HG03469 (cell line): ENCODE measurements around the gene DMRTC2.
A peak's percentile ranks its signal among the peaks of the same experiment; 100 is the strongest.

ENCODE experiments used
- ATAC-seq: cut with Tn5 transposase; IDR thresholded peaks from one replicate; pipeline ENCODE4 v1.9.1; 2021; ENCODE audit warnings: mild to moderate bottlenecking, moderate library complexity, moderate number of reproducible peaks; ENCODE audit not compliant: unreplicated experiment

Gene DMRTC2

DNA sequence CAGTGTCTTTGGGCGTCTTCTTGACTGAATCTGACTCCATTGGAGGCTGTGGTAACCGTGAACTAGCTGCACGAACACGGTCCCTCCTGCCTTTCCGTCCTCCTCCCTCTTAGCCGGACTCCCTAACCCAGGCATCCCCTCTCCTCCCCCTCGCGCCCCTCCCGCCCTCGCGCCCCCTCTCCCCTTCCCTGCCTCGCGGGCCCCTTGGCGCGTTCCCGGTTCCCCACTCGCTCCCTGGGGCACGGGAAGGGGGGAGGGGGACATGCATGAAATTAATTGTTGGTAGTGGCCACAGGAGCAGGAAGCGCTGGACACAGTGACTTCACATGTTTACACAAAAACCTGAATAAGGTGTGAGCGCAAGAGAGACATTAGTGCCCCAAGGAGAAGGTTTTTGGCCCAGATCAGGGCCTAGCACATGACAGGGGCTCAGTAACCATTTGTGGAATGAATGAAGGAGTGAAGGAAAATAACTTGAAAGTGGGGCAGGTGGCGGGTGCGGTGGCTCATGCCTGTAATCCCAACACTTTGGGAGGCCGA is 279 bp downstream of the DMRTC2 start:
- ATAC-seq: no peak

DNA sequence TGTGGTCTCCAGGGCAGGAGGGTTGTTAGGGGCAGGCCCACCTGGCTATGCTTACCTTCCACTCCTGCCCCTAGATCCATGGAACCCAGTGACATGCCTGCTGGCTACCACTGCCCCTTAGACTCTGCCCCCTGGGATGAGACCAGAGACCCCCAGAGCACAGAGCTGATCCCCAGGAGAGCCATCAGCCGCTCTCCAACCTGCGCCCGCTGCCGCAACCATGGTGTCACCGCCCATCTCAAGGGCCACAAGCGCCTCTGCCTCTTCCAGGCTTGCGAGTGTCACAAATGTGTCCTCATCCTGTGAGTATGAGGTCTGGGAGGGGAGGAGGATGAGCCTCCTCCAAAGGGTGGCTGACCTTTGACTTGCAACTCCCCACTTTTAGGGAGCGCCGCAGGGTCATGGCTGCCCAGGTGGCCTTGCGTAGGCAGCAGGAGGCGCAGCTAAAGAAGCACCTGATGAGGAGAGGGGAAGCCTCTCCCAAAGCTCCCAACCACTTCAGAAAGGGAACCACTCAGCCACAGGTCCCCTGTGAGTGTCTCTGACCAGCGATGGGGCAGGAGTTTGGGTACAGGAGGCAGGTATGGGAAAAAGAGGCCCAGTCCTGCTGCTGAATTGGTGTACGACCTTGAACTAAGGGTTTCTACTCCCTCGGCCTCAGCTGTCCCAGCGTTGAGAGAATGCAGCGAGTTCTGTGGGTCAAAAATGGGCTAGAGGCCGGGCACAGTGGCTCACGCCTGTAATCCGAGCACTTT is 2.7 kb downstream of the DMRTC2 start:
- ATAC-seq: no peak

DNA sequence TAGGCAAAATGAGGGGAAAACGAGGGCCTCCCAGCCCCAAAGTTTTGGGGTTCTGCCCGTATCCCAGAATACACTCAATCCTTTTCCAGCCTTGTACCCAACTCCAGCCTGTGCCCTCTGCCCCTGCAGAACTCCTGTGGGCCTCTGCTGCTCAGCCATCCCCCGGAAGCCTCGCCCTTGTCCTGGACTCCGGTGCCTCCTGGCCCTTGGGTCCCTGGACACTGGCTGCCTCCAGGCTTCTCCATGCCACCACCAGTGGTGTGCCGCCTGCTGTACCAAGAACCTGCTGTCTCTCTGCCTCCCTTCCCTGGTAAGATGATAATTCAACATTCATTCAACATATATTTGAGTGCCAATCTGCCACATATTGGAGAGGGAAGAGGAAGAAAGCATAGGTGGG is 3.8 kb downstream of the DMRTC2 start:
- no peak for ATAC-seq

DNA sequence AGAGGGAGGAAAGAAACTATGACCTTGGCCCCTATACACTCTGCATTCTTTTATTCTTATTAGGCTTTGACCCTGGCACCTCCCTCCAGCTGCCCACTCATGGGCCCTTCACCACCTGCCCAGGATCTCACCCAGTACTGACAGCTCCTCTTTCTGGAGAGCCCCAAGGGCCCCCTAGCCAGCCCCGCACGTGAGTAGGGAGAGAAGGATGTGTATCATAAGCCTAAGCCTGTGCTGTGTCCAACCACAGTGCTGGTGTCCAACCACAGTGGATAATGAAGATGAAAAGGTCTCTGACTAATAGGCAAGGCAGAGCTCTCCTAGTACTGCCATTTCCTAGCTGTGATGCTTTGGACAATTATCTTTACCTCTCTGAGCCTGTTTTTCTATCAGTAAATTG is 4.2 kb downstream of the DMRTC2 start:
- ATAC-seq: no peak

DNA sequence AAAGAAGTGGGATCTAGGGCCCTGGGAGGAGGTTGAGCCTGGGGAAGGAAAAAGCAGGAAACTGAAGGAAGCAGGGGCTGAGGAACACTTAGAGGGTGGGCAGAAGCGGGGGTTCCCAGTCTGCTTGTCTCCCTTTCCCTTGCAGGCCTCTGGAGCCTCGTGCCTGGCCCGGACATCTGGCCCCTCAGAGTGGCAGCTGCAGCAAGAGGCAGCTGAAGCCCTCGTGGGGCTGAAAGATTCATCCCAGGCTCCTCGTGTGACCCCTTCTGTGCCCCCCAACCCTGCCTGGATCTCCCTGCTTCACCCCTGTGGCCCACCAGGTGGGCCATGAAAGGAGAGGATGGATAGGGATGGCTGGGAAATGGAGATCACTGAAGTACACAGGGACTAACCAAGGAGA is 5.5 kb downstream of the DMRTC2 start:
- no peak for ATAC-seq

DNA sequence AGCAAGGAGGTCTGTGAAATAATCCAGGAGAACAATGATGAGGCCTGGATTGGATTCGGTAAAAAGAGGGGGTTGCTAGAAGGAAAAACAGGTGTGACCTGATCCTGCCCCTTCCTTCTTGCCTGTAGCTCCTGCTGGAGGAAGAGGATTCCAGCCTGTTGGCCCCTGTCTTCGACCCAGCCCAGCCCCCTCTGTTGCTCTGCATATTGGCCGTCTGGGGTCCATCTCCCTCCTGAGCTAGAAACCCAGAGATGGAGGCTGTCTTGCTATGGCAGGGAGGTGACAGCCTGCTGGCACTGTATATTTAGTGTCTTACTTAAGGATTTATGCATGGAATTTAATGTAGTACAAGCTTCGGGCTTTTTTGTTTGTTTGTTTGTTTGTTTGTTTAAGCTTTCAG is 6.6 kb downstream of the DMRTC2 start:
- ATAC-seq: no peak

DNA sequence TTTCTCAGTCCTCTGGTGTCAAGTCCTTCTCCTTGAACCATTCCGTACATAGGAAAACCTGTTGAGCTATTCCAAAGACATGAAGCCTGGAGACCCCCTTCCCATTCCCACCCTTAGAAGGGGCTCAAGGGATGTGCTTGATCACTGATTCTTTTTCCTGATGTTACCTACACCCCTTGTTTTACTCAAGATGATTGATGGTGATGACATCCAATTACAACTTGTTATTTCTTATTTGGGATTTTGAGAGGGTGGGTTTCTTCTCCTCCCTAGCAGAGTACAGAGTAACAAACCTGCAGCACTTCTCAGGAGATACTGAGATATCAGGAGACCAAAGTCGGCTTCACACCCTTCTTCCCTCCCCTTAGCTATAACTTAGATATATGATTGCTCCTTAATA is 8.5 kb downstream of the DMRTC2 start:
- no peak for ATAC-seq

DNA sequence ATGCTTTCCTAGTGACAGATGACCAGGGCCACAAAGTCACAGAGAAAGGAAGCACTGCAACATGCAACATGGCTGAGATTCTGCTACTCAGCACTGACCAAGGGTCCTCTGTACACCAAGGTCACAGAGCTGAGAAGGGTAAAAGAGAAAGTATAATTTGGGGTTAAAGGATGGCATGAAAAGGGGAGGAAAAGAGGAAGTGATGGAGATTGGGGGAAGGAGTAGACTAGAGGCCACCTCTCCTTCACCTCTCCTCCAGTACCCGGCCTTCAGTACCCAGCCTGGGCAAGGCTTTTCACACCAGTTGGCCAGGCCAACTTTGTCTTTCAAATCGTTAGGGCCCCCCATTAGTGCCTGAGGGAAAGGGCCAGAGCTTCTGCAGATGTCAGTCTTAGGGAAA is 8.9 kb downstream of the DMRTC2 start:
- no peak for ATAC-seq

DNA sequence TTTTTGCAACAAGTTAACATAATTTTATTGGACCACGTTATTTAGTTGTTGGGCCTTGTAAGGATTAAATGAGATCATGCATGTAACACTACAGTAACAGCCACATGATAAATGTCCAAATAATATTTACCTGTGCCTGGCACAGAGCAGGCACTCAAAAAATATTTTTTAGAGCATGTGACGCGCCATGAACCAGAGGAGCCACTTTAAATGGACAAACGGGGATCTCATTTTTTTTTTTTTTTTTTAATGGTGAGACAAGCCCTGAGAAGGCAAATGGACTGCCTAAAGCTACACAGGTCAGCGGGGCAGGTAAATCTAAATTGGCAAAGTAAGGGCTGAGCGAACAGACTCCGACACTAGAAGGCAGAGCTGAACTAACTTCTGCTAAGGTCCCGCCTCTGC is 14.4 kb downstream of the DMRTC2 start:
- ATAC-seq: no peak

DNA sequence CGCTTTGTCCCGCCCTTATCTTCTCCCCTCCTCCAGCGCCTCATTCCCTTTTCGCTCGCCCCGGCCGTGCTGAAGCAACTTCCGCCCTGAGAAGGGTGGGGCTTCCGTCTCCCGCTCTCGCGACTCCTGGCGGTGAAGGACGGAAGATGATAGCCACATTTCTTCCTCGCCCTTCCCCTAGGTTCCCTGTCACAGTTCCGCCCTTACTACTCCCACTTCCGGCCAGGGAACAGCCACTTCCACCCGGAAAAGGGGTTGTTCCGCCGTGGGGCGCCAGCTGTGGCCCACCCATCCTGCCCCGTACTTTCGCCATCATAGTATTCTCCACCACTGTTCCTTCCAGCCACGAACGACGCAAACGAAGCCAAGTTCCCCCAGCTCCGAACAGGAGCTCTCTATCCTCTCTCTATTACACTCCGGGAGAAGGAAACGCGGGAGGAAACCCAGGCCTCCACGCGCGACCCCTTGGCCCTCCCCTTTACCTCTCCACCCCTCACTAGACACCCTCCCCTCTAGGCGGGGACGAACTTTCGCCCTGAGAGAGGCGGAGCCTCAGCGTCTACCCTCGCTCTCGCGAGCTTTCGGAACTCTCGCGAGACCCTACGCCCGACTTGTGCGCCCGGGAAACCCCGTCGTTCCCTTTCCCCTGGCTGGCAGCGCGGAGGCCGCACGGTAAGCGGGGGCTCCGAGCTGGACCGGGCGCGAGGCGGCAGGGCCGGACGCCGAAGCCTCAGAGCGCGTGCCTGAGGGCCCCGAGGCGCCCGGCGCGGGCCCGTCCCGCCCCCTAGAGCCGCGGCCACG is 15.0 kb downstream of the DMRTC2 start, which contains the start of gene RPS19:
RPS19 (plus strand) TSS at position 638 of the 801 bp plus-strand sequence. CDS start 520 bp downstream, outside the sequence.
- peak; percentile 65 for ATAC-seq

DNA sequence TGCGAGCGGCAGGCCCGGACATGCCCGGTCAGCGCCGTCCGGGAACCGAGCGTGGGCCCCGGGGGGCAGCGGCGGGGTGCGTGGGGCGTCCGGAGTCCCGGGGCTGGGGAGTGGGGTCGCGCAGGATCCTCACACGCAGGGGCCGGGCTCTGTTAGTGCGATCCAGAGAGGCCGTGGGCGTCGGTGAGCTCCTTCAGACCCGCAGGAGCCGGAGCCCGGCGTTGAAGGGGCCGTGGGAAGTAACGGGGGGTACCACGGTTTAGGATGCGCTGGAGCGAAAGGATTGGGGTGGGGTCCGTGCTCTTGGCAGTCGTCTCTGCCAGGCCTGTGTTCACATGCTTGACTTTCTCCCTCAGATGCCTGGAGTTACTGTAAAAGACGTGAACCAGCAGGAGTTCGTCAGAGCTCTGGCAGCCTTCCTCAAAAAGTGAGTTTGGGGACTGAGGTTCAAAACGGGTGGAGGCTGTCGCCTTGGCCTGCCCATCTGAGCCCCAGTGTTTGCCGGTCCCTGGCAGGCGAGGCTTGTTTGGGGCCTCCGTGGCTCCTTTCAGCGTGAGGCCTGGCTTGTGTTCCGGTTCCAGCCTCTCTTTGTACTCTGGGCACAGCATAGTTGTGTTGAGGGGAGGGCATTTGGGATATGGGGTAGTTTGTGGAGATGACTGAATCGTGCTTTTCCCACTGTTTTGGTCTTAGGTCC is 15.7 kb downstream of the DMRTC2 start:
- no peak for ATAC-seq

DNA sequence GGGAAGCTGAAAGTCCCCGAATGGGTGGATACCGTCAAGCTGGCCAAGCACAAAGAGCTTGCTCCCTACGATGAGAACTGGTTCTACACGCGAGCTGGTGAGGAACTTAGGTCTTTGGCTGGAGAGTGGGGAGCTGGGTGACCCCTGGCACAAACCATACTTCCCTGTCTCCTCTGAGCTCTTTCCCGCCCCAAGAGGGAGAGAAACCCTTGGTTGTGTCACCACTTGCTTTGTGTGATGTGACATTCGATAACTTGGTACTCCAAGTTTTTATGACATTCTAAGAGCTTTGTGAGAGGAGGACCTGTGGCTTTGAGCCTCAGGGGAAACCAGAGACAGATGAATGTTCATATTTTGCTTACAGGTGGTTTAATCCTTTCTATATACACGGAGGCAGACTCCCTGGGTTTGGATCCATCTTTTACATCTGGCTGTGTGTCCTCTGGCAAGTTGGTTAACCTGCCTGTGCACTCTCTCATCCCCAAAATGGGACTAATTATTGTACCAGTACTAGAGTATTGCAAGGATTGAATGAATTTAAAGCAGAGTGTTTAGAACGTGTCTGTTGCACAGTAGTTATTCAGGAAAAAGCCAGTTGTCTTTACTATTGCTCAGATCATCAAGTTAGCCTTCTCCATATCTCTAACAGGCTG is 16.4 kb downstream of the DMRTC2 start:
- no peak for ATAC-seq

DNA sequence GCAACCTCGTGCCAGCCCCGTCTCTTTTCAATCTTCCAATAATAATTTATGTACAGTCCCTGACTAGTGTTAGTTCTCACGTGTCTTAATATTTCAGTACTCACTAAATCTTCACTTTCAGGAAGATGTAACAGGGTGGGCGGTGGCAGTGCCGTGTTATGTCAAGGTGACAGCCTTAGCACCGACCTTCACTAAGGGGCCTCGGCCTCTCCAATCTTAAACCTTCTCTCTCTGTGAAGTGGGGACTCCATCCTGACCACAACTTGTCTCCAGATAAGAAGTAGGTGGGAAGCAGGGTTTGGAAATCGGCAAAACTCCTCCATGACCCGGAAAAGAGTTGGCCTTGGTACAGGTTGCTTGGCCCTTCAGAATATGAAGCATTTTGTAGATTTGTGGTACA is 17.0 kb downstream of the DMRTC2 start:
- no peak for ATAC-seq

DNA sequence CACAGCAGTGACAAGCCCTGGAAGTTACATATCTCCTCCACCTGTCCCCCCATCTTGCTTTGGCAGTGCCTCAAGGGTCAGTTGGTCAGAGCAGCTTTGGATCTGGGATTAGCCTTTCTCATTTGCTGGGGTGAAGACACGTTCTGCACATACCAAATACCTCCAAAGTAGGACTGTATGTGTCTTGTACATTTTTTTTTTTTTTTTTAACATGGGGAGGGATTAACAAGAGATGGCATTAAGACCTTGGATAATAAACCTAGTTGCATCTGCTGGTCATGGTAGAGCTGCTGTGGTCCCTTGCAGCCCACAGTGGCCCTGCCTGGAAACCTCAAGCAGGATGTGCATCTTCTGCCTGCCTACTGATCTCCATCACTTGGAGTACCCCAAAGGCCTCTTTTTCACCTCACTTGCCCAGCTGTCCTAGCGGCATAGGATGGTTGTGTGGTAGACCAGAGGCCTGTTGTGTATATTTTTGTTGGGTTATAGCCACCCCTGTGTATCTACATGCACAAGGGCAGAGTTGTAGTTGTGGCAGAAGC is 17.7 kb downstream of the DMRTC2 start:
- no peak for ATAC-seq

DNA sequence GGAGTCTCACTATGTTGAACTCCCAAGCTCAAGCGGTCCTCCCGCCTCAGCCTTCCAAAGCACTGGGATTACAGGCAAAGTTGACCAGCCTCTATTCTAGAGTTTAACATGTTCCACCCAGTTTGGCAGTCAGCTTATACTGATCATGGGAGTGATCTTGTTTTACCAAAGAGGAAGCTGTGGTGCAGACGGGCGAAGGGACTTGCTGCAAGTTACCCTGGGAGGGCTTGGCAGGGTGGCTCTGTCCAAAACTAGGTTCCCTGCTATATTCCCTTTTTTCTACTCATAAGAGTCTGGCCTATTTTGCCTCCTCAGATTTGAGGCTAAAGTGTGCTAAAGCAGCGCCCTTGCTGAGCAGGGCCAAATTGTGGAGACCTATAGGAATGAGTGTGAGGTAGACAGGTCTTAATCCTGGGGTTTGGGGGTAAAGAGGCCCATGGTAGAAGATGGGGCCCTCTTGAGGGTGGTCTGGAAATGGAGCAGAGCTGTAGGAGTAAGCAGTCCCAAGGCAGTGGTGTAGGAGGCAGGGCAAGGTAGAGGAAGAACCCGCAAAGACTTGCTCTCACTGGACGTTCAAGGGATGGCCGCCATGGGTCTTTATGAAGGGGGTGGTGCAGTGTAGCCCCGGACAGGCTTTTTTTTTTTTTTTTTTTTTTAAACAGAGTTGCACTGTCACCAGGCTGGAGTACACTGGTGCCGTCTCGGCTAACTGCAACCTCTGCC is 18.5 kb downstream of the DMRTC2 start:
- ATAC-seq: no peak

DNA sequence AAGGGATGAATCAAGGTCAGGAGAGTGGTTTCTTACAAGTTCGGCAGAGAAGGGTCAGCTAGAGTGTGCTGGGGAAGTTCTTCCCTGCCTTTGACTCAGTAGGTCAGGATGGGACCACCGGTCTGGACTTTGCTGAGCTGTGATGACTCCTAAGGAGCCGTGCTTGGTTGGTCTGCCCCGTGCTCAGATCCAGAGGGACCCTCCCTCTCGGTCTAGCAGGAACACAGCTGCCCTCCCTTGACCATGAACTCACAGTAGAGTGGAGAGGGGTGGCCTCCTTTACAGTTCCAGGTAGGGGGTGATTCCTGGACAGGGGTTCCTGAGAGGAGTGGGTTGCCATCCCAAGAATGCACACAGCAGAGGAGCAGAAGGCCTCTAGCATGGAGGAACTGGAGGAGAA is 19.5 kb downstream of the DMRTC2 start:
- ATAC-seq: no peak

DNA sequence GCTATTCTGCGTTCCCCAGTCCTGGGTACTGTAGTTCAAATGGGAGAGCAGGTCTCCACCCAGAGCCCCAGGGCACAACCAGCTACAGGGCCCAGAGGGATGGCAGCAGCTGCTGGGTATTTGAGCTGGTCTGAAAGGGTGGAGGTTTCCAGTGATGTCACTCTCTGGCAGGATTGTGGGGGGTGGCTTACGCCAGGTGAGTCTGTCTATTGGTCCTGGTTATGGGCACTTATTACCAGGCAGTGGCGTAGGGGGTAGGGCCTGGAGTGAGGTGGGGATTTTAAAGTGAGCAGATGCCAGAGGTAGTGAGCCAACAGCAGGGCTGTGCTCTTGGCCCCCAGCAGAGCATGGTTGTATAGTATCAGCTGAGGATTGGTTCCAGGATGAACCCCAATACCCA is 21.4 kb downstream of the DMRTC2 start:
- ATAC-seq: no peak

DNA sequence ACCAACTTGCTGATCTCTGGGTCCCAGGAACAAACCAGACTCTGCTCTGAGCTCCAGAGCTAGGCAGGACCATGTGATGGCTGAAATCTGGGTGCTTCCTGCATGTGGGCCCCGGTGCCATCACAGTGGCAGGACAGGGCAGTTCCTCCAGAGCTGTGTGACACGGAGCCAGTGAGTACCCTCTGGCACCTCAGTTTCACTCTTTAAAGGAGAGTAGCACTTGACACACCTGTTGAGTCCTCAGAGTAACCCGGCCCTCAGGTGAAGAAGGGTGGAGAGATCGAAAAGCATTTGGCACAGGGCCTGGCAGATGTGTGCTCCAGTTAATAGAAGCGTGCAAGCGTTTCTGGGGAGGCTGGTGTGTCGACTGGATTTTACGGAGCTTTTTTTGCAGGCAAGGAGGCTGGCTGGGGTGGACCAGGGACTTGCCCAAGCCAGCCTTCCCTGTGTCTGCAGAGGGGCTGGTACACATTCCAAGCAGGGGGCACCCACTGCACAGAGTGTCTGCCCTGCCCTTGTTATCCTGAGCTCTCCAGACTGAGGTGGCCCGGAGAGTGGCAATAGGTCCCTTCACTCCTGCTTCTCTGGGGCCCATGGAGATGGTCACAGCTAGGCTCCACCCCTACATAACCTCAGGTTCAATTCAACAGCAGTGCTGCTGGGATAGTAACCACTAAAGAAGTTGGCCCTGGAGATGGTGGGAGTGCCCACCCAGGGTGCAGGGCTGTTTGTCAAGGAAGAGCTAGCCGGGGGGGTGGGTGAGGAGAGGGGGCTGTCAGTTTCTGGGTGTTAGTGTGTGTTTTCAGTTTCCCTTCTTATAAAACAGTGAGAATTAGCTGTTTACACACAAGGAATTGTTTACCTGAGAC is 23.5 kb downstream of the DMRTC2 start:
- ATAC-seq: no peak

DNA sequence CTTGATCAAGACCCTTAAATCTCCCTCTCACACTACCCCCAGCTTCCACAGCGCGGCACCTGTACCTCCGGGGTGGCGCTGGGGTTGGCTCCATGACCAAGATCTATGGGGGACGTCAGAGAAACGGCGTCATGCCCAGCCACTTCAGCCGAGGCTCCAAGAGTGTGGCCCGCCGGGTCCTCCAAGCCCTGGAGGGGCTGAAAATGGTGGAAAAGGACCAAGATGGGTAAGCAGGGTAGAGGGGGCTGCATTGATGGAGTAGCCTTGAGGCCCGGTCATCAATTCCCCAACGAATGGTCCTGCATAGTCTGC is 24.1 kb downstream of the DMRTC2 start:
- ATAC-seq: no peak
